NOMO-1 treated with DMSO at 0.1 percent for 48 hours (cell line): Measurements from ENCODE around the gene ELAC1.
"Not testable (repeated sequence)": the region's sequence is repeated elsewhere in the genome, so short reads cannot be mapped to it uniquely, and the experiment has no call there.

ENCODE experiments used
- DNase-seq: peaks from one replicate; lab custom pipeline; 2025; ENCODE audit not compliant: unreplicated experiment; lab: John Stamatoyannopoulos, UW

The ELAC1 gene

DNA sequence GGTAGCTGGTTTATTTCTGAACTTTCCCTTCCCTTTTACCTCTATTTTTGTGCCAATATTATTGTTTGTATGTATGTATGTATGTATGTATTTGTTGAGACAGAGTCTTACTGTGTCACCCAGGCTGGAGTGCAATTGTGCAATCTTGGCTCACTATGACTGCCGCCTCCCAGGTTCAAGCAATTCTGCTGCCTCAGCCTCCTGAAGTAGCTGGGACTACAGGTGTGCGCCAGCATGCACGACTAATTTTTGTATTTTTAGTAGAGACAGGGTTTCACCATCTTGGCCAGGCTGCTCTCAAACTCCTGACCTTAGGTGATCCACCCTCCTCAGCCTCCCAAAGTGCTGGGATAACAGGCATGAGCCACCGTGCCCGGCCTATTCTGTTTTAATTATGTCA, 4.6 kb downstream of the ELAC1 start:
- DNase-seq, result not testable (repeated sequence)

DNA sequence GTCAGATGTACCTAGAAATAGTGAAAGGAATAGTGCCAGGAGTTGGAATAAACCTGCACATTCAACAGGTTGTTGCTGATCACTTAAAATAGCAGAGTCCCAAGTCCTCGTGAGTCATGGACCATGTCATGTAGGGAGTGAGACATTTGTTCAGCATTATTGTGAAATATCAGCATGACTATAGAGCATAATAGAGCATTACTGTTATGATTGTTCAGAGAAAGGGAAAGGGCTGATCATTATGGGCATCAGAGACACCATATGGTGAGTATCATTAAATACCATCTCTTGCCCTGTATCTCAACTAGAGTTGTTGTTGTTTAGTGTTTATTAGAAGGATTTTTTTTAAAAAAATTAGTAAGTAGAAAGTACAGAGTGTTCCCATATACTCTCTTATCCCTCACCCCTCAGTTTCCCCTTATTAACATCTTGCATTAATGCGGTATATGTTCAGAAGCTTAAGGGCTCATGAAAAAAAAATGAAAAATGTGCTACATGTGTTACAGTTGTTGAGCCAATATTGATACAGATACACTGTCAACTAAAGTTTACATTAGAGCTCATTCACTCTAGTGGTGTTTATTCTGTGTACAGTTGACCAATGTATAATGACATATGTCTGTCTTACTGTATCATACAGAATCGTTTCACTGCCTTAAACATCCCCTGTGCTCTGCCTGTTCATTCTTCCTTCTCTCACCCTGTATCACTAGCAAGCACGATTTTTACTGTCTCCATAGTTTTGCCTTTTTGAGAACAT, 5.7 kb downstream of the ELAC1 start:
- DNase-seq, result peak; percentile 59

DNA sequence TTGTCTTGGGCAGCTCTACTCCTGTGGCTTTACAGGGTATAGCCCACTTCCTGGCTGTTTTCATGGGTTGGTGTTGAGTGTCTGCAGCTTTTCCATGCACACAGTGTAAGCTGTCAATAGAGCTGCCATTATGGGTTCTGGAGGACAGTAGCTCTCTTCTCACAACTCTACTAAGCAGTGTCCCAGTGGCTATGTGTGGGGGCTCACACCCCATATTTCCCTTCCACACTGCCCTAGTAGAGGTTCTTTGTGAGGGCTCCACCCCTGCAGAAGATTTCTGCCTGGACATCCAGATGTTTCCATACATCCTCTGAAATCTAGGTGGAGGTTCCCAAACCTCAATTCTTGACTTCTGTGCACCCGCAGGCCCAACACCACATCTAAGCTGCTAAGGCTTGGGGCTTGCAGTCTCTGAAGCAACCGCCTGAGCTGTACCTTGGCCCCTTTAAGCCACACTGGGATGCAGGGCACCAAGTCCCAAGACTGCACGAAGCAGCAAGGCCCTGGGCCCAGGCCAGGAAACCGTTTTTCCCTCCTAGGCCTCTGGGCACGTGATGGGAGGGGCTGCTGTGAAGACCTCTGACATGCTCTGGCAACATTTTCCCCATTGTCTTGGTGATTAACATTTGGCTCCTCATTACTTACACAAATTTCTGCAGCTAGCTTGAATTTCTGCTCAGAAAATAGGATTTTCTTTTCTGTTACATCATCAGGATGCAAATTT, 9.4 kb downstream of the ELAC1 start:
- no peak for DNase-seq

DNA sequence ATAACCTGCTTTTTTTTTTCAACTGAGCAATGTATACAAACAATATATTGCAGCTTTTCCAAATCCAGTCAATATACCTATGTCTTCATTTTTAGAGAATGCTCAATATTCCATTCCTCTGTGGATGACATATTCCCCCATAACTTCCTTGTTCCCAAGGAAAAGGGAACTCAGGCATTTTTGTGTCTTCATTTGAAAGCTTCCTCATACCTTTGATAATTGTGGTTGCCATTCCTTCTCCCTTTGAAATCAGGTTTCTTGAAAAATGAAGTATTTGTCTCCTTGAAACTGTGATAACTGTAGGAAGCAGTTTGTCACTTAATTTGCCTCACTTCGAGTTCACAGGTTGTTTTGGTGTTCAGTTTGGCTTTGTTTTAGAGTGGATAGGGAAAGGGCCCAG, 13.5 kb downstream of the ELAC1 start:
- DNase-seq, result no peak

DNA sequence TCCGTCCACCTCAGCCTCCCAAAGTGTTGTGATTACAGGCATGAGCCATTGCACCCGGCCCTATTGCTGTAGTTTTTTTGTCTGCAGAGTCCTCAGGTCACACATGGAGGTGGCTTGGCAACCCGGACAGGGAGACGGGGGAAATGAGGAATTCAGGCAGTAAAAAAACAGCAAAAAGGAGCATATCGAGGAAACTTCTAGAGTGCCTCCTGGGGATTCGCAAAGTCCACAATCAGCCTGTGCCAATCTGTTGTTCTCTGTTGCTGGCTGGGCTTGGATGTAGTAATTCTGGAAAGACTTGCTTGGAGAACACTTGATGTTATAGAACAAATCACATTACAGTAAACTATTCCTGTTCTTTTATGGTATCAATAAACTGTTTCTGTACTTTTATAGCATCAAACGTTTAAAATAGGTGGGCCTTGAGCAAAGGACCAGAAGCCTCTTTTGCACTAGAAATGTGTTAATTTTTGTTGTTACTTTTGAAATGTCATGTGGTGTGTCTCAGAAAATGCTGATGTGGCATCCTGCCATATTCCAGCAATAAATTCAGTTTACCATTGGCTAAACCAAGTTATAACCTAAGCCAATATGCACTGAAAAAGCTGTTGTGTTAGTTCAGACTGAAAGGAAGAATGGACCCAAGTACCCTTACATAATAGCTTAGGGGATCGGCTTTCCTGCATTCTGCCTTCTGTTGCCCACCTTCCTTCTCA, 14.4 kb downstream of the ELAC1 start:
- no peak for DNase-seq

DNA sequence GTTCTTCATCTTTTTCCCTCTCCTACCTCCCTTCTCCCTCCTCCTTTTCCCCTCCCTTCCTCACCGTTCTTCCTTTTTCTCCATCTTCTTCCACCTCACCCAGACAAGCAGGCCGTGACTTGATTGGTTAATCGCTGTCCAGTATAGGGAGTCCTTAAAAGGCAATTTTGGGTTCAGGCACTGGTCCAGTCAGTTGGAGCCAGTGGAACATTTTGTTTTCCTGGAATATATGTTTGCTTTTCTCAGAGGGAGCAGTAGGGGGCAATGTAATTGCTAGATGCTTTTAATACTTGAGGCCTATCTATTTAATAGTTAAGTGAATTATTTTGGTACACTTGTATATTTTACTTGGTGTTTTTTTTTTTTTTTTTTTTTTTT, 15.0 kb downstream of the ELAC1 start:
- DNase-seq, result no peak

DNA sequence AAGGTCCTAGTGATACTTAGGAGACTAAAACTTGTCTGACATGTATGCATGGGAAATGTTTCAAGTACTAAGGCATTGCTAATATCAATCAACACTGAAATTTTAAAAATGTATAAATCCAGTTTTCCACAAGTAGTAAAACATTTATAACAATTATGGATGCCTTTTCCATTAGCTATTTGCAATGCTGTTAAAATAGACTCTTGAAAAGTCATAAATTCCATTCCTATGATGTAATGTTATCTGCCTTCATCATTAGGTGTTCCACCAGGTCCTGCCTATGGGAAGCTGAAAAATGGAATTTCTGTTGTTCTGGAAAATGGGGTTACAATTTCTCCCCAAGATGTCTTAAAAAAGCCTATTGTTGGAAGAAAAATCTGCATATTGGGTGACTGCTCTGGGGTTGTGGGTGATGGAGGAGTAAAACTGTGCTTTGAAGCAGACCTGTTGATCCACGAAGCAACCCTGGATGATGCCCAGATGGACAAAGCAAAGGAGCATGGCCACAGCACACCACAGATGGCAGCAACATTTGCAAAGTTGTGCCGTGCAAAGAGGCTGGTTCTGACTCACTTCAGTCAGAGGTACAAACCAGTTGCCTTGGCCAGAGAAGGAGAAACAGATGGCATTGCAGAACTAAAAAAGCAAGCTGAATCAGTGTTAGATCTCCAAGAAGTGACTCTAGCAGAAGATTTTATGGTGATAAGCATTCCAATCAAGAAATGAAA, 18.7 kb downstream of the ELAC1 start:
- no peak for DNase-seq

DNA sequence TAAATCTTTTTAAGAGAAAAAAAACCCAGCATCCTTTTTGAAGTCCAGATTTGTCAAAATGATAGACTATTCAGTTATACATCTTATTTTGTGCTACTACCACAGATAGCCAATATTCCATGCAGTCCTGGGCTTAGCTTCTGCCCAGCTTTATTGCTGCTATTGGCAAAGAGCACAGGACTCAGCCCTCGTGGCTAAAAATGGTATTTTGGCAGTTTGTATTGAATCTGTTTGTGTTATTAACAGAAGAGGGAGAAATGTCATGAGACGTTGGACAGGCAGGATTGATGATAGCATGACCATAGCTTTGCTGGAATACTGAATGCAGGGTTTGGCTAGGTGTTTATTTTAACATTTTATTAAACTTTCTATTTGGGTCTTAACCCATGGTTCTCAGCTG, 19.4 kb downstream of the ELAC1 start:
- no peak for DNase-seq

DNA sequence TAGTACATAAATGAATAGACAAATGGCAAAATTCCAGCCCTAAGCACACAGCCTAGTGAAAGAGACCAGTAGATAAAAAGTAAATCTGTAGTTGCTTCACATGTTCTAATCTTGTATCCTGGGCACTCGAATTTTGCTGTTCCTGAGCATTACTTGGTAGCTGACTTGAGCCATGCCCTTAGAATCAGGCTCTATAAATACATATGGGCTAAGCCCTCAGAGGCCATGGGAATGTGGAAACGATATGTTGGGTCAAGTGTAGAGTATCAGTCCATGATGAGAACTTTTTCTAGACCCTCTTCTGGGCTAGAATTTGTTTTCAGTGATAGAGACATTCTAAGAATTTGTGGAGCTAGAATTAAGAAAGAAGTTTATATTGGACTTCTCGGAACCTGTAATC, 21.9 kb downstream of the ELAC1 start:
- no peak for DNase-seq

DNA sequence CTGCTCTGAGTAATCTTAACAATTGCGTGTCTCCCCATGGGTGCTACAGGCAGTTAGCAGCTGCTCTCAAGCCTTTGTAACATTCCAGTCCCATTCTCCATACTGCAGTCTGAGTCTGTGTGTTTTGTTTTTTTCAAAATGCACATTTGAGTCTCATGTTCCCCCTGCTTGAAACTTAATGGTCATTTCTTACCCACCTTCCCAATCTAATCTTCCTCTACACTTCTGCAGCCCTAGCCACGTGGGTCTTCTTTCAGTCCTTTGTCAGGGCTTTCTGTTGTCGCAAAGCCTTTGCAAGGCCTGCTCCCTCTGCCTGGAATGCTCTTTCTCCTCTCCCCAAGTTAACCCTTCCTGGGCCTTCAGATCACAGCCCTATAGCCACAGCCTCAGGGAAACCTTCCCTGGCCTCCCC, 24.5 kb downstream of the ELAC1 start:
- no peak for DNase-seq

DNA sequence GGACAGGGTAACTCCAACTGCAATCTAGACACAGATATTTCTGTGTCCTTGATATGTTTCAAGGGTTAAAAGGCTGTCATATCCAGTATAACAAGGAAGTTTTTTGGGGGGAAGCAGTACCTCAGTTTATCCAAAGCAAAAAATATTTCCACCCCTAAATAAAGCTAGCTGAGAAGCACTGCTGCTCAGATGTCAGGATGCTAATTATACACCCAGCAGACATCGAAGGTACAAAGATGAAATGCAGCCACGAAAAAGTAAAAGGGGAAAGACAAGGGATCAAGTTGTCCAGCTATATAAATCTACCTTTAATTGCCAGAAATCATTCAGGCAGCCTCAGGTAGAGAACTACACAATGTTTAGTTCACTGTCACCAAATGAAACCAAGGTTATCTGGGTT, 26.2 kb downstream of the ELAC1 start:
- no peak for DNase-seq

DNA sequence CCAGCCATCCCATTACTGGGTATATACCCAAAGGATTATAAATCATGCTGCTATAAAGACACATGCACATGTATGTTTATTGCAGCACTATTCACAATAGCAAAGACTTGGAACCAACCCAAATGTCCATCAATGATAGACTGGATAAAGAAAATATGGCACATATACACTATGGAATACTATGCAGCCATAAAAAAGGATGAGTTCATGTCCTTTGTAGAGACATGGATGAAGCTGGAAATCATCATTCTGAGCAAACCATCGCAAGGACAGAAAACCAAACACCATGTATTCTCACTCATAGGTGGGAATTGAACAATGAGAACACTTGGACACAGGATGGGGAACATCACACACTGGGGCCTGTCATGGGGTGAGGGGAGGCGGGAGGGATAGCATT, 35.3 kb downstream of the ELAC1 start:
- DNase-seq, result not testable (repeated sequence)

DNA sequence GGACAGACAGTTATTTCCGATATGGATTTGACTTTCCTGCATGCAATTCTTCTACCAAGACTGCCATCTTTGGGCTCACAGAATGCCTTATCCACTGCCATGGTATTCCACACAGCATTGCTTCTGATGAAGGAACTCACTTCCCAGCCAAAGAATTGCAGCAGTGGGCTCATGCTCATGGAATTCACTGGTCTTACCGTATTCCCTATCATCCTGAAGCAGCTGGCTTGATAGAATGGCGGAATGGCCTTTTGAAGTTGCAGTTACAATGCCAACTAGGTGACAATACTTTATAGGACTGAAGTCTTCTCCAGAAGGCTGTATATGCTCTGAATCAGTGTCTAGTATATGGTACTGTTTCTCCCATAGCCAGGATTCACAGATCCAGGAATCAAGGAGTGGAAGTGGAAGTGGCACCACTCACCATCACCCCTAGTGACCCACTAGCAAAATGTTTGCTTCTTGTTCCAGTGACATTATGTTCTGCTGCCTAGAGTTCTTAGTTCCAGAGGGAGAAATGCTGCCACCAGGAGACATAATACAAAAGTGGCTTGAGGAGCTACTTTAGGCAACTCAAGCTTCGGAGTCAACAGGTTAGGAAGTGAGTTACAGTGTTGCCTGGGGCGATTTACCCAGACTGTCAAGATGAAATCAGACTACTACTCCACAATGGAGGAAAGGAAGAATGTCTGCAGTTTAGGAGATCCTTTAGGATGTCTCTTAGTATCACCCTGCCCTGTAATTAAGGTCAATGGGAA, 38.4 kb downstream of the ELAC1 start:
- DNase-seq, result no peak

DNA sequence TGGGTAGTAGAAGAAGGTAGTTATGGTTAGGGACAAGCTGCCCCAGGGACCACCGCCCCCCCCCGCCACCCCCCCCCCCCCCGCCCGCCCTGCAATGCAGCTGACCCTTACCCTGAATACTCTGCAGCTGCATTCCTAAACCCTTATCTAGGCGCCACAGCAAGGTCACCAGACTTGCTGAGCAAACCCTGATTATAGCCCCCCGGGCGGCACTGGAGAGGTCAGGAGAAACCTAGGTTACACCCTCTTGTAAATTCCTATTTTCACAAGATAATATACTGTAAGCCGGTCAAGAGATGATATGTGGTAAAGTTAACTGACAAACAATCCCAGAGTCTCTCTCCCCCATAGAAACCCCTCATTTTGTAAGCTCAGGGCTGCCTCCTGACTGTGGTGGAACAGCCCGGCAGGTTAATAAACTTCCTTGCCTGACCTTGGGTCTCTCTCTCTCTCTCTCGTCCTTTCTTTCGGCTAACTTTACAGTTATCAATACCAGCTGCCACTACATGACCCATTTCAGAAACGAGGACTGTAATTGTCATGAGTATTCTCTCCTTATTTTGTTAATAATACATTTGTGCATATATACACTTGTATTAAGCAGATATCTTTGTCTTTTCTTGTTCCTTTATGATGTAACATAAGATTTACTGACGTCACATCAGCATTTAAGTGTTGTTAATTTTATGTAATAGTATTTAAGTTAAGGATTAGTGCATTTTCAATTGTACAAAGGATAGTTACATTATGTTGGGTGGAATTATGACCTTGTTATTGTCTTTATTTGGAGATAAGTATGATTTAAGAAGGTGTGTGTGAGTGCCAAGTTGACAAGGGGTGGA, 39.3 kb downstream of the ELAC1 start:
- no peak for DNase-seq

DNA sequence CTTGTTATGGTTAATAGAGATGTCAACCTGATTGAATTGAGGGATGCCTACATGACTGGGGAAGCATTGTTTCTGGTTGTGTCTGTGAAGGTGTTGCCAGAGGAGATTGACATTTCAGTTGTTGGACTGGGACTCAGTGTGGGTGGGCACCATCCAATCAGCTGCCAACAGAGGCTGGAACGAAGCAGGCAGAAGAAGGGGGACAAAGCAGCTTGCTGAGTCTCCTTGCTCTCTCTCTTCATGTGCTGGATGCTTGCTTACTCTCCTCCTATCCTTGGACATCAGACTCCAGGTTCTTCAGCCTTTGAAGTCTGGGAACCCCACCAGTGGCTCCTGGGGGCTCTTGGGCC, 39.9 kb downstream of the ELAC1 start:
- DNase-seq, result no peak

DNA sequence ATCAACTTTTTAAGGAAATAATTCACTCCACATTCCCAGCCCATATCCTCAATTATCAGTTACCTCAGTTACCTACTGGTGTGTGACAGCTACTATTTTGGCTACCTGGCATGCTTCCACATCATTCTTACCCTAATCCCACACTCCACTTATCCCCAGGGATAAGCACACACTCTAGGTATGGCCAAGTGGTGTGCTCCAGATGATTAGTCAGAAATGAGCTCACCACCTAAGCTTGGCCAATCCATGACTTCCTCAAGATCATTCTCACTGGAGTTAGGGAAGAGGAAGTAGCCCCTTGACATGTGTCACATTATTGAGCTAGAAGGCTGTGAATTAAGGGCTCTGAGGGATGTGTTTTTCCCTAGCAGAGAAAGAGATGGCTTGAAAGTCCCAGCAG, 41.2 kb downstream of the ELAC1 start:
- DNase-seq, result peak; percentile 58

DNA sequence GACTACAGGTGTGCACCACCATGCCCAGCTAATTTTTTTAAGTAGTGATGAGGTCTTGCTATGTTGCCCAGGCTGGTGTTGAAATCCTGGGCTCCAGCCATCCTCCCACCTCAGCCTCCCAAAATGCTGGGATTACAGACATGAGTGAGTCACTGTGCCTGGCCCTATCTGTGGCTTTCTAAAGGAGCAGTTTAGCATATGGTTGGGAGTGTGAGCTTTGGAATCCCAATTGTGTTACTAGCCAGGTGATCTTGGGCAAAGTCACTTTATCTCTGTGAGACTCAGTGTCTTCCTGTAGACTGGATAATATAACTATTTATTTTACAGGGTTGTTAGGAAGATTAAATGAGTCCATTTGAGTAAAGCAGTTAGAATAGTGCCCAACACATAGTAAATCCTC, 42.4 kb downstream of the ELAC1 start:
- no peak for DNase-seq

DNA sequence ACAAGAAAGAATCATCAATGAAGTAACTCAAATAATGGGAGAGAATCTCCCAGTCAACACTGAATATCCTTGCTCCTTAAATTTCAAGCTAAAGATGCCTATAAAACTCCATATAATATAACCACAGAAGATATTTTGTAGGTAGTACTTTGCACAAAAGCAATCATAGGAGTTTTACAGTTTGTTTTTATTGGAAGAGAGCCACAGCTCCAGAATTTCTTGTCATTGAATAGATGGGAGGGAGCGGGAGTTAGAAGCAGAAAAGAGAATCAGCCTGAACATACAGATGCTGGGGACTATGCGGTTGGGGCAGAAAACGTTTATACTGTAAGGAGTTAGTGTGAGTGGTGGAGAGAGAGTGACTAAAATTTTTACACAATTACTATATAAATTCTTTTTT, 43.9 kb downstream of the ELAC1 start:
- DNase-seq, result no peak

DNA sequence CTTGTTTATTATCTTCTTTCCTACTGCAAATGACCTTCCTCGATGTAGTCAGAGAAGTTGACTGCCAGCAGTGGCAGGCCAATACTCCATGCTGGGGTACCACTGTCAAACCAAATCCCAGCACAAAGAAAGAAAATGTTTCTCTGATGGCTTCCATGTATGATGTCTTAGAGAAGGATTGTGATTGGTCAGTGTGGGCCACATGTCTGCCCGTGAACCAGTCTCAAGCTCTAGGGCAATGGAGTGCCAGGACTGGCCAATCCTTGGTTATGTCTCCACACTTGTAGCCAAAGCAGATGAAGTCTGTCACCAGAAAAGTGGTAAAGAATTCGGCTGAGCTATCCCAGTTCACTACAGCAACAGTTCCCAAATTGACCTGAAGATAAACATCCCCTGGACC, 44.6 kb downstream of the ELAC1 start:
- DNase-seq, result no peak

DNA sequence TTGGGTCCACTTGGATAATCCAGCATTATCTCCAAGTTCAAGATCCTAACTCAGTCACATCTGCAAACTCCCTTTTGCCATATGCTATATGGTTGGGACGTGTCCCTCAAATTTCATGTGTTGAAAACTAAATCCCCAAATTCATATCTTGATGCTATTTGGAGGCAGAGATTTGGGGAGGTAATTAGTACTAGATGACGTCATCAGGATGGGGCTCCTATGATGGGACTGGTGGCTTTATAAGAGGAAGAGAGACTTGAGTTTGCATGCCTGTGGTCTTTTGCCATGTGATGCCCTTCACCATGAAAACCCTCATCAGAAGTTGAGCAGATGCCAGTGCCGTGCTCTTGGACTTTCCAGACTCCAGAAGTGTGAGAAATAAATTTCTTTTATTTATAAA, 45.4 kb downstream of the ELAC1 start:
- no peak for DNase-seq
